GM21447 (cell line): ENCODE data around the gene FAM20C.

Experiments used
- ATAC-seq: cut with Tn5 transposase; IDR thresholded peaks from one replicate; pipeline ENCODE4 v1.9.1; 2021; ENCODE audit not compliant: unreplicated experiment

Gene FAM20C

GRCh38 chr7:208130-208673, 15.8 kb downstream of the FAM20C start:
- ATAC-seq: no peak

- ATAC-seq: no peak
These were observed 16.4 kb downstream of the FAM20C start for GRCh38 chr7:208816-209215.

GRCh38 chr7:209416-209815, 17.0 kb downstream of the FAM20C start:
- no peak for ATAC-seq

GRCh38 chr7:209906-210305, 17.5 kb downstream of the FAM20C start:
- no peak for ATAC-seq

GRCh38 chr7:210401-210925, 18.1 kb downstream of the FAM20C start:
- ATAC-seq: no peak

- no peak for ATAC-seq
These were observed 18.8 kb downstream of the FAM20C start for GRCh38 chr7:211033-211714.

- no peak for ATAC-seq
These were observed 19.3 kb downstream of the FAM20C start for GRCh38 chr7:211715-212058.

- no peak for ATAC-seq
These were observed 20.4 kb downstream of the FAM20C start for GRCh38 chr7:212754-213153.

- ATAC-seq: no peak
These were observed 21.1 kb downstream of the FAM20C start for GRCh38 chr7:213324-213993.

GRCh38 chr7:214410-215212, 22.2 kb downstream of the FAM20C start:
- ATAC-seq: no peak

GRCh38 chr7:216360-217300, 24.3 kb downstream of the FAM20C start:
- ATAC-seq: no peak

GRCh38 chr7:217781-218180, 25.4 kb downstream of the FAM20C start:
- no peak for ATAC-seq

- ATAC-seq: no peak
These were observed 25.9 kb downstream of the FAM20C start for GRCh38 chr7:218316-218715.

GRCh38 chr7:218896-219580, 26.7 kb downstream of the FAM20C start:
- no peak for ATAC-seq

GRCh38 chr7:219581-220150, 27.3 kb downstream of the FAM20C start:
- ATAC-seq: no peak

- no peak for ATAC-seq
These were observed 27.9 kb downstream of the FAM20C start for GRCh38 chr7:220151-220841.

GRCh38 chr7:221978-222715, 29.8 kb downstream of the FAM20C start:
- ATAC-seq: no peak

GRCh38 chr7:222716-223041, 30.3 kb downstream of the FAM20C start:
- no peak for ATAC-seq
